Hepatocyte (in vitro differentiated cells): Measurements from ENCODE around the gene GABRQ. TPM values are rescaled to one million over a fixed set of nuclear protein-coding genes. Genes with fewer than 3 reads are reported as not detected.
"Not testable (repeated sequence)": the region's sequence is repeated elsewhere in the genome, so short reads cannot be mapped to it uniquely, and the experiment has no call there.

Experiments used
- DNase-seq: peaks from one replicate; pipeline ENCODE4 v3.0.0-alpha.2; 2016; ENCODE audit warnings: low spot score
- H2AFZ ChIP-seq: fragments of 200-600 bp; sonication (generic); 2 replicates; pipeline ENCODE4 v1.6.0; 2016; ENCODE audit warnings: antibody characterized with exemption, mild to moderate bottlenecking
- H3K27ac ChIP-seq: fragments of 200-600 bp; sonication (generic); 2 replicates; pipeline ENCODE4 v1.5.1; 2016; ENCODE audit warnings: mild to moderate bottlenecking
- H3K27me3 ChIP-seq: fragments of 200-600 bp; sonication (generic); 2 replicates; pipeline ENCODE4 v1.6.1; 2016
- H3K36me3 ChIP-seq: fragments of 200-600 bp; sonication (generic); replicated peaks from 2 replicates; pipeline ENCODE4 v1.5.1; 2016; ENCODE audit warnings: low read depth; ENCODE audit not compliant: insufficient read depth
- H3K4me1 ChIP-seq: fragments of 200-600 bp; sonication (generic); 2 replicates; pipeline ENCODE4 v1.5.1; 2016; ENCODE audit warnings: mild to moderate bottlenecking, moderate library complexity; ENCODE audit not compliant: insufficient read depth
- H3K4me2 ChIP-seq: fragments of 200-600 bp; sonication (generic); 2 replicates; pipeline ENCODE4 v1.6.0; 2016
- H3K4me3 ChIP-seq: fragments of 200-600 bp; sonication (generic); 2 replicates; pipeline ENCODE4 v1.5.1; 2016; ENCODE audit warnings: mild to moderate bottlenecking
- H3K79me2 ChIP-seq: fragments of 200-600 bp; sonication (generic); 2 replicates; pipeline ENCODE4 v1.6.0; 2017; ENCODE audit warnings: mild to moderate bottlenecking
- H3K9me2 ChIP-seq: fragments of 200-600 bp; sonication (generic); replicated peaks from 2 replicates; pipeline ENCODE4 v1.6.0; 2017; ENCODE audit warnings: mild to moderate bottlenecking; ENCODE audit not compliant: insufficient read depth
- H3K9me3 ChIP-seq: fragments of 200-600 bp; sonication (generic); 2 replicates; pipeline ENCODE4 v1.5.1; 2016; ENCODE audit warnings: low read depth, mild to moderate bottlenecking
- H4K20me1 ChIP-seq: fragments of 200-600 bp; sonication (generic); 2 replicates; pipeline ENCODE4 v1.6.0; 2016; ENCODE audit warnings: mild to moderate bottlenecking; ENCODE audit not compliant: insufficient read depth, poor library complexity, severe bottlenecking
- EZH2 ChIP-seq: fragments of 200-600 bp; sonication (generic); IDR thresholded peaks from 2 replicates; pipeline ENCODE4 v1.6.1; 2016; ENCODE audit warnings: antibody characterized with exemption, mild to moderate bottlenecking, borderline replicate concordance
- EZH2phosphoT487 ChIP-seq: fragments of 200-600 bp; sonication (generic); IDR thresholded peaks from one replicate; pipeline ENCODE4 v1.6.1; 2018; ENCODE audit warnings: antibody characterized with exemption, mild to moderate bottlenecking, low read depth, moderate library complexity; ENCODE audit not compliant: unreplicated experiment, severe bottlenecking
- WGBS: methylation state at CpG from one replicate; pipeline ENCODE4 v1.1.6; 2016; ENCODE audit warnings: low lambda C conversion rate; ENCODE audit errors: missing lambda C conversion rate; 5-methylcytosine and 5-hydroxymethylcytosine counted together
- polyA plus RNA-seq: library from polyadenylated mRNA; unstranded; fragments of >200 nt; fragmentation: Nextera tagmentation; extraction: Ambion mirVana; gene quantifications from 2 replicates; pipeline ENCODE4 v1.2.1, GENCODE V29; 2016
- total RNA-seq: library from RNA; depleted of rRNA; stranded (reverse); fragments of >200 nt; gene quantifications from 2 replicates; pipeline ENCODE4 v1.2.3, GENCODE V29; 2014
- TF ChIP-seq, protein P1 (sequence below): fragments of 200-600 bp; sonication (generic); IDR thresholded peaks from 2 replicates; pipeline ENCODE4 v1.5.1; 2016; ENCODE audit warnings: antibody characterized with exemption, mild to moderate bottlenecking; ENCODE audit not compliant: poor library complexity

Gene GABRQ
- total and polyA plus RNA-seq, 2 experiments from 2014 or later: 0.60 TPM; not detected in 1

DNA sequence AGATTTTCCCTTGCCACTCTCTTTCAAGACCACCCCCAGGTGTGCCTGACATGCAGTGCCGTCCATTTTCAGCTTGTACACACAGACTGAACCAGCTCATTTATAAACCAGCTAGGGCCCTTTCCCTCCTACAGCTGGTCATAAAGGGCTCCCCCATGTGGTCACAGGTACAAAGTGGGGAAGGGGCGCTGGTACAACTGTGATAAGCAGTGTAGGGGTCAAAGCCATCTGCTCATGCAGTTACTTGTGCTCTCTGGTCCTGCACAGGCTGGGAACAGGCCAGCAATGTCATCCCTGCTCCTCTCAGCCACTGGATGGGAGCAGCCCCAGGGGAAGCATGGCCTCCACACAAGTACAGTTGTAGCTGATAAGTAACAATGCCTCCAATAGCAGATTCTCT is 20.6 kb downstream of the GABRQ start:
- Histone ChIP-seq H3K4me1 (no peaks in the 10 kb centered on the region), H3K27me3 (no peaks in the 10 kb centered on the region), H4K20me1 (no peaks in the 10 kb centered on the region), H3K27ac (no peak overlapping the region), H3K4me3 (no peak overlapping the region), H3K4me2 (no peak overlapping the region), H3K9me2 (no peaks in the 10 kb centered on the region), H3K36me3 (no peaks in the 10 kb centered on the region), H2AFZ (no peak overlapping the region), H3K9me3 (no peaks in the 10 kb centered on the region), H3K79me2 (no peaks in the 10 kb centered on the region)
- WGBS: 43% methylated on average over 2 of the region's 2 CpGs
- no peak for TF ChIP-seq EZH2
- no peak for TF ChIP-seq EZH2phosphoT487
- TF ChIP-seq, protein P1, sequence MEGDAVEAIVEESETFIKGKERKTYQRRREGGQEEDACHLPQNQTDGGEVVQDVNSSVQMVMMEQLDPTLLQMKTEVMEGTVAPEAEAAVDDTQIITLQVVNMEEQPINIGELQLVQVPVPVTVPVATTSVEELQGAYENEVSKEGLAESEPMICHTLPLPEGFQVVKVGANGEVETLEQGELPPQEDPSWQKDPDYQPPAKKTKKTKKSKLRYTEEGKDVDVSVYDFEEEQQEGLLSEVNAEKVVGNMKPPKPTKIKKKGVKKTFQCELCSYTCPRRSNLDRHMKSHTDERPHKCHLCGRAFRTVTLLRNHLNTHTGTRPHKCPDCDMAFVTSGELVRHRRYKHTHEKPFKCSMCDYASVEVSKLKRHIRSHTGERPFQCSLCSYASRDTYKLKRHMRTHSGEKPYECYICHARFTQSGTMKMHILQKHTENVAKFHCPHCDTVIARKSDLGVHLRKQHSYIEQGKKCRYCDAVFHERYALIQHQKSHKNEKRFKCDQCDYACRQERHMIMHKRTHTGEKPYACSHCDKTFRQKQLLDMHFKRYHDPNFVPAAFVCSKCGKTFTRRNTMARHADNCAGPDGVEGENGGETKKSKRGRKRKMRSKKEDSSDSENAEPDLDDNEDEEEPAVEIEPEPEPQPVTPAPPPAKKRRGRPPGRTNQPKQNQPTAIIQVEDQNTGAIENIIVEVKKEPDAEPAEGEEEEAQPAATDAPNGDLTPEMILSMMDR: no peak
- no peak for DNase-seq

DNA sequence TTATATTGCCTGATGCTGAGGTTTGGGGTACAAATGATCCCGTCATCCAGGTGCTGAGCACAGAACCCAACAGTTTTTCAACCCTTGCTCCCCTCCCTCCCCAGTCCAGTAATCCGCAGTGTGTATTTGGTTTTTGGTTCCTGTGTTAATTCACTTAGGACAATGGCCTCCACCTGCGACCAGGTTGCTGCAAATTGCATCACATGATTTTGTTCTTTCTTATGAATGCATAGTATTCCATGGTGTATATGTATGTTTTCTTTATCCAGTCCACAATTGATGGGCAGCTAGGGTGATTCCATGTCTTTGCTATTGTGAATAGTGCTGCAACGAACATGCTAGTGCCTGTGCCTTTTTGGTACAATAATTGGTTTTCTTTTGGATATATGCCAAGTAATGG is 25.4 kb downstream of the GABRQ start:
- Histone ChIP-seq H3K27ac (no peak overlapping the region), H3K9me3 (no peaks in the 10 kb centered on the region), H2AFZ (no peak overlapping the region), H3K36me3 (no peaks in the 10 kb centered on the region), H3K79me2 (no peaks in the 10 kb centered on the region), H4K20me1 (no peaks in the 10 kb centered on the region), H3K9me2 (no peaks in the 10 kb centered on the region), H3K4me1 (no peaks in the 10 kb centered on the region), H3K27me3 (no peaks in the 10 kb centered on the region), H3K4me3 (no peak overlapping the region), H3K4me2 (no peak overlapping the region)
- 39% methylated on average over 4 of the region's 4 CpGs for WGBS
- TF ChIP-seq, protein P1: no peak
- TF ChIP-seq EZH2: no peak
- TF ChIP-seq EZH2phosphoT487: no peak
- DNase-seq: no peak

DNA sequence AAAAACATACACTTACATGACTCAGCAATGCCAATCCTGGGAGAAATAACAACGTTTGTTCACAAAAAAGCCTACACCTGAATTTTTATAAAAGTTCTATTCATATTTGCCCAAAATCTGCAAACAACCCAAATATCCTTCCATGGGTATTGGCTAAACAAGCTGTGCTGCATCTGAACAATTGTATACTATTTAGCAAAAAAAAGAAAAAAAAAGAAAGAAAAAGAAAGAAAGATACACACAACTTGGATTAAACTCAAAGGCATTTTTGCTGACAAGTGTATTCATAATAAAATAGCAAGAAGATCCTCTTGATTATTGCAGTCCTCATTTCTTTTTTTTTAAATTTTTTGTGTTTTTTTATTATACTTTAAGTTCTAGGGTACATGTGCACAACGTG is 36.4 kb downstream of the GABRQ start:
- Histone ChIP-seq H4K20me1 (no peaks in the 10 kb centered on the region), H3K27me3 (no peaks in the 10 kb centered on the region), H3K4me3 (no peak overlapping the region), H3K4me1 (no peaks in the 10 kb centered on the region), H3K4me2 (no peak overlapping the region), H3K36me3 (no peaks in the 10 kb centered on the region), H3K79me2 (no peaks in the 10 kb centered on the region), H3K9me2 (no peaks in the 10 kb centered on the region), H2AFZ (no peak overlapping the region), H3K27ac (no peak overlapping the region), H3K9me3 (no peaks in the 10 kb centered on the region)
- DNase-seq: no peak
- 84% methylated on average over 2 of the region's 2 CpGs for WGBS
- TF ChIP-seq, protein P1: no peak
- TF ChIP-seq EZH2 (no peak), EZH2phosphoT487 (no peak)

DNA sequence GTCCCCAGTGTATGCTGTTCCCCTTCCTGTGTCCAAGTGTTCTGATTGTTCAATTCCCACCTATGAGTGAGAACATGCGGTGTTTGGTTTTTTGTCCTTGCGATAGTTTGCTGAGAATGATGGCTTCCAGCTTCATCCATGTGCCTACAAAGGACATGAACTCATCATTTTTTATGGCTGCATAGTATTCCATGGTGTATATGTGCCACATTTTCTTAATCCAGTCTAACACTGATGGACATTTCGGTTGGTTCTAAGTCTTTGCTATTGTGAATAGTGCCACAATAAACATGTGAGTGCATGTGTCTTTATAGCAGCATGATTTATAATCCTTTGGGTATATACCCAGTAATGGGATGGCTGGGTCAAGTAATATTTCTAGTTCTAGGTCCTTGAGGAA is 37.0 kb downstream of the GABRQ start:
- not testable (repeated sequence) for DNase-seq, H3K27ac ChIP-seq, H2AFZ ChIP-seq, H3K4me3 ChIP-seq, H3K9me2 ChIP-seq, H3K4me1 ChIP-seq, H3K36me3 ChIP-seq, H3K27me3 ChIP-seq, H3K4me2 ChIP-seq, H3K79me2 ChIP-seq, H4K20me1 ChIP-seq, H3K9me3 ChIP-seq
- 74% methylated on average over 3 of the region's 3 CpGs for WGBS

DNA sequence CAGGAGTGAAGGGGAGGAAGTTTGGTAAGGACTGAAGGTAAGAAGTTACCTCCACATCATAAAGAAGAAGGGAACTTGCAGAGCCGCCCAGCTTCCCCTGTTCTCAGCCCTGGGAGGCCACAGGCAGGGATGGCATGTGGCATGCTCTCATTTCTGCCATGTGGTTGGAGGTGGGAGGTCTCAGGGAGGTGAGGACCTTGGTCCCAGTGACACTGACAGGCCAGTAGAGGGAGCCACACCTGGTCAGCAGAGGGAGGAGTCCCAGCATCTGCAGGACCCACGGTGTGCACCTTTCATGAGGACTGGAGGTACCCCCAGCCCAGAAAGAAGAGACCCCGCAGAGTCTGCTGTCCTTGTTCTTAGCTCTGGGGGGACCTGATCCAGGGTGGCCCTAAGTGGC is 43.3 kb downstream of the GABRQ start:
- H3K27ac ChIP-seq, H3K4me2 ChIP-seq, H2AFZ ChIP-seq, H3K79me2 ChIP-seq, H3K27me3 ChIP-seq, H3K4me3 ChIP-seq, H3K9me3 ChIP-seq, H3K9me2 ChIP-seq, H3K36me3 ChIP-seq, H4K20me1 ChIP-seq, H3K4me1 ChIP-seq, DNase-seq: not testable (repeated sequence)
- WGBS: no CpG with 5 or more reads among the region's 3 CpGs

DNA sequence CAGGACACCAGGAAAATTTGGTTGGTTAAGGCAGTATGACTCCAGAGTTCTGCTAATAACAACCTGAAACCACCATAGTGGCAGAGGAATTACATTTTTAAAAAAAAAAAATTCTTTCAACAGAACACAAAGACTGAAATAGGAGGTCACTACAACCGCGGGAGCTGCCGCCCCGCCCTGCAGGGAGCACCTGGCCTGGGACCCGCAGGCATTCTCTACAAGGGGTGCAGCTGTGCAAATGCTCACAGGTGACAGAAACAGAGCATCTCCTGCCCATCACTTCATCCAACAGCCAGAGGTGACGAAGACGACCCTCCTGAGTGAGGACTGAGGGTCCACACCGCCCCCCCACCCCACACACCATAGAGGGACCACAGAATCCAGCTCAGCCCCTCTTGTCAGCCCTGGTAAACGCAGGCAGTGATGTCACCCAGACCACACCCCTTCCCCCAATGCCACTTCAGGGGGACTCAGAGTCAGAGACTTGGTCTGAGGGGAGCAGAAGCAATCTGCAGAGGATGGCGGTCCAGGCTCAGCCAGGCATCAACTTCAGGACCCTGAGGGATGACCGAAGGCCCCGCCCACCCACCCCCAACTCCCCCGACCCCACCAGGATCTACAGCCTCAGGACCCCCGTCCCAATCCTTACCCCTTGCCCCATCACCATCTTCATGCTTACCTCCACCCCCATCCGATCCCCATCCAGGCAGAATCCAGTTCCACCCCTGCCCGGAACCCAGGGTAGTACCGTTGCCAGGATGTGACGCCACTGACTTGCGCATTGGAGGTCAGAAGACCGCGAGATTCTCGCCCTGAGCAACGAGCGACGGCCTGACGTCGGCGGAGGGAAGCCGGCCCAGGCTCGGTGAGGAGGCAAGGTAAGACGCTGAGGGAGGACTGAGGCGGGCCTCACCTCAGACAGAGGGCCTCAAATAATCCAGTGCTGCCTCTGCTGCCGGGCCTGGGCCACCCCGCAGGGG is 60.5 kb downstream of the GABRQ start, which contains the start of gene MAGEA3:
TSS of gene MAGEA3 (plus strand) at position 843 of the 980 bp plus-strand sequence. CDS start 2,039 bp downstream, outside the sequence.
- not testable (repeated sequence) for H3K36me3 ChIP-seq, H3K9me2 ChIP-seq, H2AFZ ChIP-seq, H3K9me3 ChIP-seq, H3K79me2 ChIP-seq, H3K4me1 ChIP-seq, H3K27me3 ChIP-seq, DNase-seq, H3K27ac ChIP-seq, H3K4me2 ChIP-seq, H4K20me1 ChIP-seq, H3K4me3 ChIP-seq
- 94% methylated on average over 5 of the region's 34 CpGs for WGBS
